OCI-LY1 (cell line): ENCODE measurements around the gene TRPC4.

Experiments used
- H2AFZ ChIP-seq: fragments of 200-600 bp; sonication (generic), shearing (Covaris generic); 2 replicates; pipeline ENCODE4 v1.6.0; 2014; ENCODE audit warnings: antibody characterized with exemption, mild to moderate bottlenecking, low read length
- H3F3A ChIP-seq: fragments of 200-600 bp; sonication (generic), shearing (Covaris generic); 2 replicates; pipeline ENCODE4 v1.6.0; 2014; ENCODE audit warnings: mild to moderate bottlenecking, antibody characterized with exemption, low read length, moderate library complexity; ENCODE audit not compliant: insufficient read depth
- H3K27ac ChIP-seq: fragments of 200-600 bp; sonication (generic); 2 replicates; pipeline ENCODE4 v1.5.1; 2014; ENCODE audit warnings: low read length, mixed run types, mild to moderate bottlenecking, low read depth; ENCODE audit not compliant: poor library complexity, severe bottlenecking
- H3K27me3 ChIP-seq: fragments of 200-600 bp; sonication (generic); 2 replicates; pipeline ENCODE4 v1.6.0; 2014; ENCODE audit warnings: antibody characterized with exemption, mild to moderate bottlenecking, low read length, moderate library complexity; ENCODE audit not compliant: insufficient read depth
- H3K36me3 ChIP-seq: fragments of 200-600 bp; sonication (generic); 2 replicates; pipeline ENCODE4 v1.6.1; 2014; ENCODE audit warnings: mild to moderate bottlenecking, antibody characterized with exemption, low read length, moderate library complexity, mixed read lengths; ENCODE audit not compliant: insufficient read depth
- H3K4me1 ChIP-seq: fragments of 200-600 bp; sonication (generic); 2 replicates; pipeline ENCODE4 v1.5.1; 2014; ENCODE audit warnings: mild to moderate bottlenecking, low read length, moderate library complexity; ENCODE audit not compliant: insufficient read depth, severe bottlenecking
- H3K4me2 ChIP-seq: fragments of 200-600 bp; sonication (generic), shearing (Covaris generic); 2 replicates; pipeline ENCODE4 v1.6.1; 2014; ENCODE audit warnings: low read length
- H3K4me3 ChIP-seq: fragments of 200-600 bp; sonication (generic); 2 replicates; pipeline ENCODE4 v1.5.1; 2014; ENCODE audit warnings: low read length, low read depth, mild to moderate bottlenecking, mixed read lengths; ENCODE audit not compliant: poor library complexity, severe bottlenecking
- H3K79me2 ChIP-seq: fragments of 200-600 bp; shearing (Covaris generic); 2 replicates; pipeline ENCODE4 v1.6.1; 2016; ENCODE audit warnings: mixed run types, low read length, mixed read lengths; ENCODE audit not compliant: insufficient read depth
- H3K9ac ChIP-seq: fragments of 200-600 bp; sonication (generic), shearing (Covaris generic); 2 replicates; pipeline ENCODE4 v1.6.1; 2014; ENCODE audit warnings: mild to moderate bottlenecking, low read length, mixed read lengths
- H3K9me2 ChIP-seq: fragments of 200-600 bp; sonication (generic), shearing (Covaris generic); 2 replicates; pipeline ENCODE4 v1.6.1; 2014; ENCODE audit warnings: low read depth, mild to moderate bottlenecking, low read length, mixed read lengths
- H3K9me3 ChIP-seq: fragments of 200-600 bp; shearing (Covaris generic); 2 replicates; pipeline ENCODE4 v1.6.1; 2014; ENCODE audit warnings: low read length, mixed read lengths
- H4K20me1 ChIP-seq: fragments of 200-600 bp; sonication (generic), shearing (Covaris generic); 2 replicates; pipeline ENCODE4 v1.6.0; 2016; ENCODE audit warnings: mild to moderate bottlenecking, low read length; ENCODE audit not compliant: insufficient read depth
- EZH2 ChIP-seq: fragments of 200-600 bp; sonication (generic), shearing (Covaris generic); IDR thresholded peaks from 2 replicates; pipeline ENCODE4 v1.8.0; 2017; ENCODE audit warnings: borderline replicate concordance, mixed run types, mild to moderate bottlenecking, antibody characterized with exemption, low read length, moderate library complexity, mixed read lengths
- TF ChIP-seq, protein P1 (sequence below): fragments of 200-600 bp; sonication (generic), shearing (Covaris generic); IDR thresholded peaks from 2 replicates; pipeline ENCODE4 v1.5.1; 2017; ENCODE audit warnings: mild to moderate bottlenecking, antibody characterized with exemption, low read length, moderate library complexity, mixed read lengths

The TRPC4 gene

DNA sequence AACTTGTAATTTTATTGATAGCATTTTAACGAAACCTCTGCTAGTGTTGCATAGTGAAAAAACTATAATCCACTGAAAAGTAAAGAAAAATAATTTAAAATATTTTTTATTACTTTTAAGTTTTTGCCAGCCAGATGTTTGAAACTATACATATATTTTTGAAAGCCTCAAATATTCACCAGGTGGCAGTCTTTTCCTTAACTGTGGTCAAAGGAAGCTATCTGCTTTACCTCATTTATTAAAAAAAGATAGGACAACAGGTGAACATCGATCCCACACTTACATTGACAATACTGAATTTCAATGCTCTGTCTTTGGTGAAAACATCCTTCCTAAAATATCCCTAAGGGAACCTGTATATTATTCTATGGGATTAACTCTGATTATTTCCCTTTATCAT, 100.5 kb downstream of the TRPC4 start:
- no peak overlapping the region for H3K27ac ChIP-seq
- TF ChIP-seq, protein P1, sequence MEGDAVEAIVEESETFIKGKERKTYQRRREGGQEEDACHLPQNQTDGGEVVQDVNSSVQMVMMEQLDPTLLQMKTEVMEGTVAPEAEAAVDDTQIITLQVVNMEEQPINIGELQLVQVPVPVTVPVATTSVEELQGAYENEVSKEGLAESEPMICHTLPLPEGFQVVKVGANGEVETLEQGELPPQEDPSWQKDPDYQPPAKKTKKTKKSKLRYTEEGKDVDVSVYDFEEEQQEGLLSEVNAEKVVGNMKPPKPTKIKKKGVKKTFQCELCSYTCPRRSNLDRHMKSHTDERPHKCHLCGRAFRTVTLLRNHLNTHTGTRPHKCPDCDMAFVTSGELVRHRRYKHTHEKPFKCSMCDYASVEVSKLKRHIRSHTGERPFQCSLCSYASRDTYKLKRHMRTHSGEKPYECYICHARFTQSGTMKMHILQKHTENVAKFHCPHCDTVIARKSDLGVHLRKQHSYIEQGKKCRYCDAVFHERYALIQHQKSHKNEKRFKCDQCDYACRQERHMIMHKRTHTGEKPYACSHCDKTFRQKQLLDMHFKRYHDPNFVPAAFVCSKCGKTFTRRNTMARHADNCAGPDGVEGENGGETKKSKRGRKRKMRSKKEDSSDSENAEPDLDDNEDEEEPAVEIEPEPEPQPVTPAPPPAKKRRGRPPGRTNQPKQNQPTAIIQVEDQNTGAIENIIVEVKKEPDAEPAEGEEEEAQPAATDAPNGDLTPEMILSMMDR = peak; percentile 11; the same call in 1 of the 2 replicates
- no peak for TF ChIP-seq EZH2
- no peaks in the 10 kb centered on the region for H3K36me3 ChIP-seq
- H3K9me3 ChIP-seq = no peaks in the 10 kb centered on the region
- H3K9me2 ChIP-seq = no peaks in the 10 kb centered on the region
- H3K4me1 ChIP-seq = no peaks in the 10 kb centered on the region
- H3K9ac ChIP-seq = no peak overlapping the region
- no peaks in the 10 kb centered on the region for H3F3A ChIP-seq
- H2AFZ ChIP-seq = no peak overlapping the region
- H4K20me1 ChIP-seq = no peaks in the 10 kb centered on the region
- no peaks in the 10 kb centered on the region for H3K79me2 ChIP-seq
- H3K27me3 ChIP-seq = no peaks in the 10 kb centered on the region
- no peak overlapping the region for H3K4me3 ChIP-seq
- H3K4me2 ChIP-seq = no peak overlapping the region

DNA sequence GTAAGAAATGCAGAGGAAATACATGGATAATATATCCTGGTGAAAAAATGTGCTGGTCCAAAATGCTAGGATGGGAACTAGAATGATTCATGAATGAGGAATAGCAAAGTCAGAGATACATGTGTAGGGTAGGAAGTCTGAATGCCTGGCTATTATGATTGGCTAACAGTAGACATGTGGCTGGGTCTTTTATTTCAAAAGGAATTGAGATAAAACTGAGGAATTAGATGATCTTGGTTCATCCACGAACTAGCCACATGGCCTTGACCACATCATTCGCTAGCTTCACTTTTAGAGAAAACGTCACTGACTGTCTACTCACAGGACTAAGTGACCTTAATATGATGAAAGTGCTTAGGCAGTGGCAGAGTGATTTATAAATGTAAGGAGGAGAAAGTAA, 103.1 kb downstream of the TRPC4 start:
- Histone ChIP-seq H3K27ac (no peak overlapping the region), H3K9me2 (no peaks in the 10 kb centered on the region), H3K9me3 (no peaks in the 10 kb centered on the region), H3K4me2 (no peak overlapping the region), H3K27me3 (no peaks in the 10 kb centered on the region), H3K4me1 (no peaks in the 10 kb centered on the region), H3F3A (no peaks in the 10 kb centered on the region), H3K79me2 (no peaks in the 10 kb centered on the region), H3K9ac (no peak overlapping the region), H3K36me3 (no peaks in the 10 kb centered on the region), H2AFZ (no peak overlapping the region), H3K4me3 (no peak overlapping the region), H4K20me1 (no peaks in the 10 kb centered on the region)
- TF ChIP-seq EZH2 = no peak
- TF ChIP-seq, protein P1 = no peak

DNA sequence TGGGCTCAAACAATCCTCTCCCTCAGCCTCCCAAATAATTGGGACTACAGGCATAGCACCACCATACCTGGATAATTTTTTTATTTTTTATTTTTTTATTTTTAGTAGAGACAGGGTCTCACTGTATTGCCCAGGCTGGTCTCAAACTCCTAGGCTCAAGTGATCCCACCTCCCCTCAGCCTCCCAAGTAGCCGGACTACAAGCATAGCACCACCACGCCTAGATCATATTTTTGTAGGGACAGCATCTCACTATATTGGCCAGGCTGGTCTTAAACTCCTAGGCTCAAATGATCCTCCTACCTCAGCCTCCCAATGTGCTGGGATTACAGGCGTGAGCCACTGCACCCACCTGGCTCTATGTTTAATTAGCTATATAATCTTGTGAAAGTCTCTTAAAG, 114.2 kb downstream of the TRPC4 start:
- Histone ChIP-seq H3K27ac (no peak overlapping the region), H3K27me3 (no peaks in the 10 kb centered on the region), H3K4me3 (no peak overlapping the region), H3K4me1 (no peaks in the 10 kb centered on the region), H3K9me3 (no peaks in the 10 kb centered on the region), H2AFZ (no peak overlapping the region), H3K79me2 (no peaks in the 10 kb centered on the region), H3K9ac (no peak overlapping the region), H3K36me3 (no peaks in the 10 kb centered on the region), H3K9me2 (no peaks in the 10 kb centered on the region), H4K20me1 (no peaks in the 10 kb centered on the region), H3F3A (no peaks in the 10 kb centered on the region), H3K4me2 (no peak overlapping the region)
- no peak for TF ChIP-seq EZH2
- TF ChIP-seq, protein P1 = no peak
